Osteocyte (in vitro differentiated cells): ENCODE data around the gene VPS4A. TPM values are rescaled to one million over a fixed set of nuclear protein-coding genes. Genes with fewer than 3 reads are reported as not detected.

ENCODE experiments used
- DNase-seq: peaks from one replicate; pipeline ENCODE4 v3.0.0; 2021; ENCODE audit warnings: mixed read lengths; ENCODE audit not compliant: unreplicated experiment; ENCODE audit errors: extremely low spot score
- H3K27ac Mint-ChIP-seq: one replicate; pipeline ENCODE4 v1.8.0; 2021; ENCODE audit warnings: mild to moderate bottlenecking, mixed read lengths; ENCODE audit not compliant: unreplicated experiment
- H3K27me3 Mint-ChIP-seq: one replicate; pipeline ENCODE4 v1.8.0; 2021; ENCODE audit warnings: mixed read lengths; ENCODE audit not compliant: unreplicated experiment
- H3K36me3 Mint-ChIP-seq: one replicate; pipeline ENCODE4 v1.8.0; 2021; ENCODE audit warnings: mixed read lengths; ENCODE audit not compliant: unreplicated experiment
- H3K4me1 Mint-ChIP-seq: one replicate; pipeline ENCODE4 v1.8.0; 2021; ENCODE audit warnings: mixed read lengths; ENCODE audit not compliant: unreplicated experiment
- H3K4me3 Mint-ChIP-seq: one replicate; pipeline ENCODE4 v1.8.0; 2021; ENCODE audit warnings: mild to moderate bottlenecking, moderate library complexity, mixed read lengths; ENCODE audit not compliant: unreplicated experiment
- H3K9me3 Mint-ChIP-seq: one replicate; pipeline ENCODE4 v1.8.0; 2021; ENCODE audit warnings: mixed read lengths; ENCODE audit not compliant: unreplicated experiment
- CTCF ChIP-seq: fragments of 200-600 bp; sonication (generic); IDR thresholded peaks from 2 replicates; pipeline ENCODE4 v1.5.0; 2021; ENCODE audit warnings: antibody characterized with exemption, mild to moderate bottlenecking, moderate library complexity
- total RNA-seq: library from RNA; stranded (reverse); gene quantifications from 2 replicates; pipeline ENCODE4 v1.2.1, GENCODE V29; 2021

Gene VPS4A
- total RNA-seq, 1 donor from 2014 or later = 34.7 TPM

DNA sequence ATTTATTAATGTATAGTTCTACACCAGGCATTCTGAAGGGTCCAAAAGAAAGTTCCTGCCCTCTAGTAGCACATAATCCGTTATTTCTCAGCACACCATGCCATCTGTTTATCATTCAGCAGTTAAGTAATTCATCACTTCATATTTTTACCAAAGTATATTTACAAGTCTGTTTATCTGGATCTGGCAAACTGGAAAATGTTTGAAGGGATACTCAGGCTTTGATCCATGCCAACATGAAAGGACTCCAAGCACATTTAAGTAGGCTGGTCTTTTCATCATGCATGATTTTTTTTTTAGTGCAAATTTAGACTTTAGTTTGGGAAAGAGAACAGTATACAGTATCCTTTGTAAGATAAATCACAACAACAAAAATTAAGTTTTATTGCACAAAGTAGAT is 4.1 kb upstream of the VPS4A start:
- no peaks in the 10 kb centered on the region for H3K27me3 Mint-ChIP-seq
- H3K27ac Mint-ChIP-seq = no peak overlapping the region
- no peak overlapping the region for H3K4me3 Mint-ChIP-seq
- DNase-seq = no peak
- peaks cover 7% of the 10 kb centered on the region for H3K36me3 Mint-ChIP-seq
- H3K4me1 Mint-ChIP-seq = peaks cover 20% of the 10 kb centered on the region
- H3K9me3 Mint-ChIP-seq = no peaks in the 10 kb centered on the region
- no peak for TF ChIP-seq CTCF

- no peak for TF ChIP-seq CTCF
- Mint-ChIP-seq H3K4me1 (peaks cover 23% of the 10 kb centered on the region), H3K4me3 (no peak overlapping the region), H3K9me3 (no peaks in the 10 kb centered on the region), H3K36me3 (peaks cover 7% of the 10 kb centered on the region), H3K27ac (no peak overlapping the region), H3K27me3 (no peaks in the 10 kb centered on the region)
- no peak for DNase-seq
Observed at GRCh38 chr16:69307856-69308255, 3.3 kb upstream of the VPS4A start.

GRCh38 chr16:69309316-69309715 is 1.8 kb upstream of the VPS4A start:
- Mint-ChIP-seq H3K4me1 (peaks cover 29% of the 10 kb centered on the region), H3K27me3 (no peaks in the 10 kb centered on the region), H3K4me3 (no peak overlapping the region), H3K27ac (no peak overlapping the region), H3K9me3 (no peaks in the 10 kb centered on the region), H3K36me3 (peaks cover 3% of the 10 kb centered on the region)
- DNase-seq = no peak
- TF ChIP-seq CTCF = no peak

- Mint-ChIP-seq H3K4me3 (peak overlapping the region; percentile 98), H3K27ac (peak overlapping the region; percentile 95), H3K4me1 (peaks cover 20% of the 10 kb centered on the region), H3K9me3 (no peaks in the 10 kb centered on the region), H3K27me3 (no peaks in the 10 kb centered on the region), H3K36me3 (peaks cover 13% of the 10 kb centered on the region)
- DNase-seq = no peak
- TF ChIP-seq CTCF = no peak
Observed at GRCh38 chr16:69311533-69312387, 610 bp downstream of the VPS4A start.

DNA sequence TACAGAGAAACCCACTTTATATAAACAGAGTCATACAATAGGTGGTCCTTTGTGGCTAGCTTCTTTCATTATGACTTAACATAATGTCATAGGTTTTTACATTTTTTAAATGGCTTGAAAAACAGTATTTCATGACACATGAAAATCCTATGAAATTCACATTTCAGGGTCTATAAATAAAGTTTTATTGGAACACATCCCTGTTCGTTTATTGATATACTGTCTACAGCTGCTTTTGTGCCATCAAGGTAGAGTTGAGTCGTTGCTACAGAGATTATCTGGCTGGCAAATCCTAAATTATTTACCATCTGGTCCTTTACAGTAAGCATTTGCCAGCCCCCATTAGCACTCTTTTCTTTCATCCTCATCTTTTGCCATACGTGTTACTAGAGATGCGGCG is 2.3 kb downstream of the VPS4A start:
- H3K4me3 Mint-ChIP-seq = peak overlapping the region; percentile 48
- TF ChIP-seq CTCF = no peak
- no peaks in the 10 kb centered on the region for H3K9me3 Mint-ChIP-seq
- H3K36me3 Mint-ChIP-seq = peaks cover 16% of the 10 kb centered on the region
- DNase-seq = no peak
- no peak overlapping the region for H3K27ac Mint-ChIP-seq
- no peaks in the 10 kb centered on the region for H3K27me3 Mint-ChIP-seq
- H3K4me1 Mint-ChIP-seq = peaks cover 20% of the 10 kb centered on the region
